NCI-H187 (cell line): ENCODE data around the gene FZD2.

Source experiments
- DNase-seq, 2 experiments: peaks; one replicate each; lab custom pipeline; 2025; lab: John Stamatoyannopoulos, UW

Gene FZD2

GRCh38 chr17:44607836-44608690 is 50.8 kb downstream of the FZD2 start:
- no peak for DNase-seq

GRCh38 chr17:44608727-44609435 is 51.6 kb downstream of the FZD2 start:
- no peak for DNase-seq

- DNase-seq: no peak
Observed at GRCh38 chr17:44610331-44610730, 53.0 kb downstream of the FZD2 start.
